CD4-positive, CD25-positive, alpha-beta regulatory T cell (primary cell): ENCODE measurements around the gene FGF3. TPM values are rescaled to one million over a fixed set of nuclear protein-coding genes. Genes with fewer than 3 reads are reported as not detected.

ENCODE experiments used
- ATAC-seq, 2 donors: fragments of 150-1000 bp; cut with Tn5 transposase; one replicate each; pipeline ENCODE4 v1.10.0; 2021; ENCODE audit warnings: low read depth in 2 of 2, moderate number of reproducible peaks in 2 of 2, moderate library complexity in 1 of 2
- DNase-seq, 3 donors: peaks; one replicate each; pipeline versions ENCODE4 v3.0.0 to v3.0.0-alpha.2; 2012 to 2022; ENCODE audit warnings: mixed read lengths in 1 of 3
- H3K27ac ChIP-seq: one replicate; pipeline ENCODE4 v1.7.0; 2013; ENCODE audit warnings: mild to moderate bottlenecking, low read length; ENCODE audit not compliant: insufficient read depth, poor library complexity, severe bottlenecking
- H3K27me3 ChIP-seq: one replicate; pipeline ENCODE4 v1.7.0; 2013; ENCODE audit warnings: low read length; ENCODE audit not compliant: control insufficient read depth, insufficient read depth
- H3K36me3 ChIP-seq: one replicate; pipeline ENCODE4 v1.7.0; 2013; ENCODE audit warnings: mild to moderate bottlenecking, low read length, moderate library complexity; ENCODE audit not compliant: control insufficient read depth, insufficient read depth
- H3K4me1 ChIP-seq: 2 replicates; pipeline ENCODE4 v1.7.0; 2013; ENCODE audit warnings: mild to moderate bottlenecking, low read length; ENCODE audit not compliant: insufficient read depth, control insufficient read depth, poor library complexity, severe bottlenecking
- H3K4me3 ChIP-seq: one replicate; pipeline ENCODE4 v1.7.0; 2013; ENCODE audit warnings: low read depth, mild to moderate bottlenecking, low read length, moderate library complexity
- H3K9me3 ChIP-seq, 2 experiments: 1 replicate in 1 of 2; 2 replicates in 1 of 2; pipeline ENCODE4 v1.7.0; 2013; ENCODE audit warnings: low read length in 2 of 2, mild to moderate bottlenecking in 1 of 2, moderate library complexity in 1 of 2; ENCODE audit not compliant: control insufficient read depth in 2 of 2
- H3K27ac Mint-ChIP-seq, 3 donors: one replicate each; pipeline ENCODE4 v1.8.0; 2020 to 2022; ENCODE audit warnings: mild to moderate bottlenecking in 3 of 3, mixed read lengths in 3 of 3, moderate library complexity in 2 of 3
- H3K27me3 Mint-ChIP-seq: one replicate; pipeline ENCODE4 v1.8.0; 2022; ENCODE audit warnings: mild to moderate bottlenecking, mixed read lengths
- H3K36me3 Mint-ChIP-seq: one replicate; pipeline ENCODE4 v1.8.0; 2020; ENCODE audit warnings: mixed read lengths
- H3K4me1 Mint-ChIP-seq, 4 donors: one replicate each; pipeline ENCODE4 v1.8.0; 2020 to 2022; ENCODE audit warnings: mixed read lengths in 4 of 4, mild to moderate bottlenecking in 1 of 4
- H3K4me3 Mint-ChIP-seq, 4 donors: one replicate each; pipeline ENCODE4 v1.8.0; 2020 to 2022; ENCODE audit warnings: mild to moderate bottlenecking in 4 of 4, mixed read lengths in 4 of 4, moderate library complexity in 3 of 4
- H3K9me3 Mint-ChIP-seq, 7 donors: one replicate each; pipeline ENCODE4 v1.8.0; 2020 to 2022; ENCODE audit warnings: mixed read lengths in 7 of 7, mild to moderate bottlenecking in 3 of 7, moderate library complexity in 2 of 7
- polyA plus RNA-seq, 4 donors: library from polyadenylated mRNA; unstranded; fragments of 300-500 nt; fragmentation: Illumina TruSeq; gene quantifications; one replicate each; pipeline ENCODE4 v1.2.3, GENCODE V29; 2021
- total RNA-seq: library from RNA; stranded (reverse); gene quantifications from one replicate; pipeline ENCODE4 v1.2.3, GENCODE V29; 2022

Gene FGF3
- total RNA-seq (not detected), polyA plus RNA-seq (not detected)

GRCh38 chr11:69818603-69819441 lies at the start of gene FGF3:
FGF3 (minus strand) TSS chr11:69819416; CDS start chr11:69818933, 483 bp downstream.
- Histone ChIP-seq H3K36me3 (no peaks in the 10 kb centered on the region), H3K4me3 (no peak within 1 kb of the TSS), H3K4me1 (no peaks in the 10 kb centered on the region), H3K27ac (no peak within 1 kb of the TSS), H3K9me3 (no peaks in the 10 kb centered on the region), H3K27me3 (no peaks in the 10 kb centered on the region)
- H3K27ac Mint-ChIP-seq, result no peak within 1 kb of the TSS
- ATAC-seq (no peak), DNase-seq (no peak)
- peaks cover 0 to 6% (median 0%) of the 10 kb centered on the region in 7 donors for H3K9me3 Mint-ChIP-seq
- H3K27me3 Mint-ChIP-seq, result peaks cover 40% of the 10 kb centered on the region
- no peaks in the 10 kb centered on the region for H3K36me3 Mint-ChIP-seq
- no peaks in the 10 kb centered on the region for H3K4me1 Mint-ChIP-seq
- no peak within 1 kb of the TSS for H3K4me3 Mint-ChIP-seq

- no peak for ATAC-seq
- Mint-ChIP-seq H3K4me1 (no peaks in the 10 kb centered on the region), H3K4me3 (no peak overlapping the region), H3K27ac (no peak overlapping the region), H3K9me3 (peaks cover 0 to 1% (median 0%) of the 10 kb centered on the region in 7 donors), H3K36me3 (no peaks in the 10 kb centered on the region), H3K27me3 (peaks cover 13% of the 10 kb centered on the region)
- Histone ChIP-seq H3K4me1 (no peaks in the 10 kb centered on the region), H3K36me3 (no peaks in the 10 kb centered on the region), H3K4me3 (no peak overlapping the region), H3K27ac (no peak overlapping the region), H3K9me3 (no peaks in the 10 kb centered on the region), H3K27me3 (no peaks in the 10 kb centered on the region)
- no peak for DNase-seq
These were observed 49.7 kb upstream of the FGF3 start for GRCh38 chr11:69868871-69869270.

DNA sequence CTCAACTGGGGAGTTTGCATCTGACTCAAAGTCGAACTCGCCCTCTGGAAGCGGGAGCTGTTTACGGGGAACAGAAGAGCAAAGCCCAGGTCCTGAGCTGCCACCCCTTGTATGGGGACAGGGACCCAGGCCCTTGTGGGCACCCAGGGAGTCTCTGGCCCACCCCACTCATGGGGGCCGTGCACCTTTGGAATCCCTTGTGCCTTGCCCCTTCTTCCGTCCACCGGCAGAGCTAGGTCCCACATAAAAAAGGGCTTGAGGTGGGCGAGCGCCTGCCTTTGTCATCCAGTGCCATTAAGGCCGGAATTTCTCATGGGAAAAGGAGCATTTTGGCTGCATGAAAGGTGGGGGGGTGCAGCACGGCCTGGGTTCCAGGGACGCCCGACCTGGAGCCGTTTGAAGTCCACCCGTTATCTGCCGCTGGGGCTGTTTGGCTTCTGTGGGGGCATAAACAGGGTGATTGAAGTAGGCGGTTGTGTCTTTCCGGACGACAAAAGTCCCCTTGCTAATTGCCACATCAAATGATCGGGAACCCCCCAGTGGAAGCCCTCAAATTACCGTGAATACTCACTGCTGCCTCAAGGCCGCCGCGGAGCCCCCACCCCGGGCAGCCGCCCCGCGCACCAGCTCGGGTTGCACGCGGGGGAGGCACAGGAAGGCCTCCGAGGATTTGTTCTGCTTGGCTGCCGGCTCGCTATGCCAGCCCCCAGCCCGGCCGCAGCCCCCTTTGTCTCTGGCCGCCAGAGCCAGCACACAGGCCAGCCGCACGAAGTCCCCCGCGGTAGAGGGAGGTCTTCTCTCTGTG lies 49.0 kb upstream of the FGF3 start:
- Histone ChIP-seq H3K4me1 (no peaks in the 10 kb centered on the region), H3K27ac (no peak overlapping the region), H3K9me3 (no peaks in the 10 kb centered on the region), H3K4me3 (no peak overlapping the region), H3K36me3 (no peaks in the 10 kb centered on the region), H3K27me3 (no peaks in the 10 kb centered on the region)
- Mint-ChIP-seq H3K36me3 (no peaks in the 10 kb centered on the region), H3K4me1 (no peaks in the 10 kb centered on the region), H3K27ac (no peak overlapping the region), H3K9me3 (peaks cover 0 to 1% (median 0%) of the 10 kb centered on the region in 7 donors), H3K27me3 (peaks cover 15% of the 10 kb centered on the region), H3K4me3 (no peak overlapping the region)
- DNase-seq (no peak), ATAC-seq (no peak)

DNA sequence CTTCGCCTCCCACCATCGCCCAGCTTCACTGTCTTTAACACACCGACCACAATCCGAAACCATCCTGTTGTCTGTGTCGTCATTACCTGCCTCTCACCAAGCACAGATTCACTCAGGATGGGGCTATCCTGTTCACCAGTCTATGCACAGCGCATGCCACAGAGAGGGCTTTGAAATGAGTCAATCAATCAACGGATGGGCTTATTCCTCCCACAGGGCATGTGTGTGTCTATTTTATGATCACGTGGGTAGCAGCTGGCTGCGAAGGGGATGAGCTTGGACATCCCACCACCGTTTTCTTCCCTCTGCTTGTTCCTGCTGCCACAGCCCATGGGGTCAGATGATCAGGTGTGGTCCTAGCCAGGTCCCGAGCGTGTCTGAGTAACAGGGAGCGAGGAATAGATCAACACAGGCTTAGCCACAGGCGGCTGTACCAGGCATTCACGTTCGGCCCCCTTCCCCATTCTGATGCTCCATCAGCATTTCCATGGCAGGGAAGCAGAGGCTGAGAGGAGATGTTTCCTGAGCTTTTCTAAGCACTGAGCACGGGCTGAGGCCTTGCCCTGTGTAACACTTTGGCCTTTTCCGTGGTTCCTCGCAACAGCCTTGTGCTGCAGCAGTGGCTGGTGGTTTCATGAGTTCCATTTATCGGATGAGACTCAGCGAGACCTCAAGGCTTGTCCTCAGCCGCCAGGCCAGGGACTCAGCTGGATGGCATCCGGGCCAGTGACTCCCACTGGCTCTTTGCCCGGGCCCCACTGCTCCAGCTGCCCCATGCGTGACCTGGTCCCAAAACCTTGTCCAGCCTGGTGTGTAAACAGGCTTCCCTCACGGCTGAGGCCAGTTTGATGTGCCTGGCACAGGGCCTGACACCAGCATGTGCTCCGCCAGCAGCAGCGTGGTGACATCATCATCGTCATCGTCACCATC lies 48.1 kb upstream of the FGF3 start:
- Mint-ChIP-seq H3K36me3 (no peaks in the 10 kb centered on the region), H3K4me1 (no peaks in the 10 kb centered on the region), H3K27me3 (peaks cover 18% of the 10 kb centered on the region), H3K27ac (no peak overlapping the region), H3K9me3 (peaks cover 0 to 1% (median 0%) of the 10 kb centered on the region in 7 donors), H3K4me3 (no peak overlapping the region)
- H3K4me1 ChIP-seq, result no peaks in the 10 kb centered on the region
- no peaks in the 10 kb centered on the region for H3K9me3 ChIP-seq
- no peak for DNase-seq
- H3K4me3 ChIP-seq, result no peak overlapping the region
- no peaks in the 10 kb centered on the region for H3K36me3 ChIP-seq
- no peaks in the 10 kb centered on the region for H3K27me3 ChIP-seq
- ATAC-seq, result no peak
- no peak overlapping the region for H3K27ac ChIP-seq

- H3K4me3 ChIP-seq, result no peak overlapping the region
- ATAC-seq (no peak), DNase-seq (no peak)
- H3K36me3 ChIP-seq, result no peaks in the 10 kb centered on the region
- H3K27ac Mint-ChIP-seq, result no peak overlapping the region
- no peaks in the 10 kb centered on the region for H3K27me3 ChIP-seq
- H3K4me1 Mint-ChIP-seq, result no peaks in the 10 kb centered on the region
- no peaks in the 10 kb centered on the region for H3K4me1 ChIP-seq
- no peaks in the 10 kb centered on the region for H3K9me3 ChIP-seq
- no peaks in the 10 kb centered on the region for H3K36me3 Mint-ChIP-seq
- peaks cover 0 to 1% (median 0%) of the 10 kb centered on the region in 7 donors for H3K9me3 Mint-ChIP-seq
- H3K27me3 Mint-ChIP-seq, result peaks cover 20% of the 10 kb centered on the region
- no peak overlapping the region for H3K27ac ChIP-seq
- H3K4me3 Mint-ChIP-seq, result no peak overlapping the region
These were observed 47.4 kb upstream of the FGF3 start for GRCh38 chr11:69866648-69867047.

- no peaks in the 10 kb centered on the region for H3K36me3 ChIP-seq
- no peak overlapping the region for H3K4me3 Mint-ChIP-seq
- DNase-seq, result no peak
- H3K9me3 Mint-ChIP-seq, result no peaks in the 10 kb centered on the region
- no peak for ATAC-seq
- no peaks in the 10 kb centered on the region for H3K9me3 ChIP-seq
- H3K36me3 Mint-ChIP-seq, result no peaks in the 10 kb centered on the region
- H3K27me3 Mint-ChIP-seq, result peaks cover 23% of the 10 kb centered on the region
- H3K4me1 Mint-ChIP-seq, result no peaks in the 10 kb centered on the region
- no peak overlapping the region for H3K27ac Mint-ChIP-seq
- no peaks in the 10 kb centered on the region for H3K27me3 ChIP-seq
- no peak overlapping the region for H3K4me3 ChIP-seq
- H3K27ac ChIP-seq, result no peak overlapping the region
- no peaks in the 10 kb centered on the region for H3K4me1 ChIP-seq
These were observed 46.5 kb upstream of the FGF3 start for GRCh38 chr11:69865707-69866106.
